Endothelial cell of umbilical vein (primary cell): Measurements from ENCODE around the gene ADGRD2. TPM values are rescaled to one million over a fixed set of nuclear protein-coding genes. Genes with fewer than 3 reads are reported as not detected.

Source experiments
- BruUV-seq: library from RNA; stranded (reverse); fragments of 400-500 nt; replicated peaks from 2 replicates; lab custom pipeline; 2021; lab: Mats Ljungman, UMichigan
- CTCF ChIA-PET: fragments of 300-600, 350-600 bp; sonication (Branson Sonifier 250); formaldehyde crosslinking; loops from one replicate; lab custom pipeline; 2021; ENCODE audit warnings: antibody characterized with exemption, inconsistent platforms; lab: Charles Lee
- POLR2A ChIA-PET: fragments of 300-600, 350-600 bp; sonication (Branson Sonifier 250); formaldehyde crosslinking; loops from one replicate; lab custom pipeline; 2021; ENCODE audit warnings: antibody characterized with exemption, inconsistent platforms; lab: Charles Lee
- DNase-seq: peaks from one replicate; pipeline ENCODE4 v3.0.0-alpha.2; 2011; ENCODE audit warnings: low read depth, low spot score
- FAIRE-seq: peaks from 2 replicates; lab custom pipeline; 2011; peaks lifted over from hg19 to GRCh38; lab: Jason Lieb, UNC
- H2AFZ ChIP-seq: 2 replicates; pipeline ENCODE4 v1.6.0; 2012; ENCODE audit warnings: low read depth, low read length, control low read depth, inconsistent platforms
- H3K27ac ChIP-seq: 2 replicates; pipeline ENCODE4 v1.5.1; 2011; ENCODE audit warnings: low read depth, mild to moderate bottlenecking, control low read depth, low read length, moderate library complexity; ENCODE audit not compliant: insufficient read depth
- H3K27me3 ChIP-seq, 2 experiments: 2 replicates each; pipeline versions ENCODE4 v1.6.0 to v1.6.1; 2011; ENCODE audit warnings: low read length in 2 of 2, mixed read lengths in 1 of 2; ENCODE audit not compliant: control insufficient read depth in 2 of 2, insufficient read depth in 2 of 2
- H3K36me3 ChIP-seq, 2 experiments: 2 replicates in 1 of 2; 3 replicates in 1 of 2; pipeline ENCODE4 v1.5.1; 2011; ENCODE audit warnings: low read length in 2 of 2, mild to moderate bottlenecking in 1 of 2, moderate library complexity in 1 of 2; ENCODE audit not compliant: control insufficient read depth in 2 of 2, insufficient read depth in 2 of 2; ENCODE audit errors: extremely low read depth in 1 of 2
- H3K4me1 ChIP-seq: 3 replicates; pipeline ENCODE4 v1.5.1; 2011; ENCODE audit warnings: mild to moderate bottlenecking, low read length; ENCODE audit not compliant: control insufficient read depth, insufficient read depth; ENCODE audit errors: extremely low read depth
- H3K4me2 ChIP-seq: 2 replicates; pipeline ENCODE4 v1.6.1; 2011; ENCODE audit warnings: low read length, control low read depth, mixed read lengths; ENCODE audit not compliant: insufficient read depth
- H3K4me3 ChIP-seq, 3 experiments: fragments of 200-600 bp in 1 of 3; sonication (generic), shearing (Covaris generic) in 1 of 3; replicated peaks in 1 of 3; 2 replicates each; pipeline ENCODE4 v1.5.1; 2011 to 2016; ENCODE audit warnings: control low read depth in 3 of 3, low read length in 3 of 3, mild to moderate bottlenecking in 2 of 3, inconsistent platforms in 1 of 3, low read depth in 1 of 3, moderate library complexity in 1 of 3; ENCODE audit not compliant: insufficient read depth in 1 of 3
- H3K79me2 ChIP-seq: 2 replicates; pipeline ENCODE4 v1.6.0; 2012; ENCODE audit warnings: low read length, inconsistent platforms; ENCODE audit not compliant: control insufficient read depth, insufficient read depth
- H3K9ac ChIP-seq: replicated peaks from 2 replicates; pipeline ENCODE3; 2011; ENCODE audit warnings: low read length, control low read depth; ENCODE audit not compliant: insufficient read depth; ENCODE audit errors: extremely low read depth
- H3K9me1 ChIP-seq: replicated peaks from 3 replicates; pipeline ENCODE4 v1.6.0; 2011; ENCODE audit warnings: mild to moderate bottlenecking, low read length; ENCODE audit not compliant: control insufficient read depth, insufficient read depth; ENCODE audit errors: extremely low read depth
- H3K9me3 ChIP-seq: replicated peaks from 2 replicates; pipeline ENCODE4 v1.5.1; 2012; ENCODE audit warnings: low read length, inconsistent platforms; ENCODE audit not compliant: control insufficient read depth, insufficient read depth
- H4K20me1 ChIP-seq: replicated peaks from 2 replicates; pipeline ENCODE3; 2011; ENCODE audit warnings: mild to moderate bottlenecking, low read length; ENCODE audit not compliant: control insufficient read depth, insufficient read depth; ENCODE audit errors: extremely low read depth
- EZH2 ChIP-seq: IDR thresholded peaks from 2 replicates; pipeline ENCODE4 v1.6.1; 2012; ENCODE audit warnings: borderline replicate concordance, low read depth, mild to moderate bottlenecking, moderate library complexity, low read length, inconsistent platforms; ENCODE audit not compliant: severe bottlenecking
- FOS ChIP-seq: IDR thresholded peaks from 2 replicates; pipeline ENCODE4 v1.6.1; 2011; ENCODE audit warnings: mild to moderate bottlenecking, low read length, moderate library complexity, borderline replicate concordance; ENCODE audit not compliant: insufficient read depth
- GATA2 ChIP-seq: IDR thresholded peaks from 2 replicates; pipeline ENCODE4 v1.7.0; 2011; ENCODE audit warnings: low read depth, mild to moderate bottlenecking, moderate library complexity, mixed read lengths, low read length; ENCODE audit not compliant: insufficient read length, insufficient read depth
- JUN ChIP-seq: IDR thresholded peaks from 2 replicates; pipeline ENCODE4 v1.6.1; 2011; ENCODE audit warnings: borderline replicate concordance, low read depth; ENCODE audit not compliant: insufficient read length, insufficient read depth
- MYC ChIP-seq: IDR thresholded peaks from one replicate; pipeline ENCODE4 v1.6.1; 2011; ENCODE audit warnings: mild to moderate bottlenecking, low read depth, low read length
- POLR2A ChIP-seq: IDR thresholded peaks from 2 replicates; pipeline ENCODE4 v1.6.1; 2012; ENCODE audit warnings: low read depth, mild to moderate bottlenecking, control low read depth, low read length
- POLR2AphosphoS5 ChIP-seq: IDR thresholded peaks from 2 replicates; pipeline ENCODE4 v1.6.1; 2012; ENCODE audit warnings: low read depth, mild to moderate bottlenecking, control low read depth, low read length, moderate library complexity; ENCODE audit not compliant: insufficient read depth
- dilution Hi-C: fragments of 300-500 bp; cut with MboI; formaldehyde crosslinking; loops from one replicate; pipeline ENCODE4 v1.15.0; 2019; ENCODE audit warnings: low sequenced_read_pairs; ENCODE audit not compliant: extremely low pct_ligation_motif_present
- intact Hi-C: fragments of 100-400 bp; cut with micrococcal nuclease; formaldehyde crosslinking; loops from one replicate; pipeline ENCODE4 v1.10.0; 2022
- polyA plus RNA-seq, 4 experiments: library from polyadenylated mRNA; depleted of rRNA in 3 of 4; stranded (reverse) in 3 of 4; unstranded in 1 of 4; fragments of >200 nt; gene quantifications; 2 replicates each; pipeline versions ENCODE4 v1.2.1 to v1.2.3, GENCODE V29; 2011 to 2012; ENCODE audit warnings: missing spikeins in 1 of 4
- total RNA-seq: library from RNA; stranded (reverse); gene quantifications from 2 replicates; pipeline ENCODE4 v1.2.3, GENCODE V29; 2021
- TF ChIP-seq, protein P1 (sequence below), 2 donors: IDR thresholded peaks; 1 replicate in 1 of 2; 2 replicates in 1 of 2; pipeline ENCODE4 v1.5.1; 2011; ENCODE audit warnings: low read length in 2 of 2, mild to moderate bottlenecking in 2 of 2, moderate library complexity in 2 of 2, control low read depth in 1 of 2, inconsistent platforms in 1 of 2, low read depth in 1 of 2; ENCODE audit not compliant: insufficient read depth in 1 of 2; ENCODE audit errors: extremely low read depth in 1 of 2
- TF ChIP-seq, protein P2 (sequence below): IDR thresholded peaks from 2 replicates; pipeline ENCODE4 v1.6.1; 2011; ENCODE audit not compliant: insufficient read depth, insufficient read length

The ADGRD2 gene
- total and polyA plus RNA-seq, 2 donors (not counting 3 experiments of a cell fraction or from before 2014, with no cell fraction given) = not detected

DNA sequence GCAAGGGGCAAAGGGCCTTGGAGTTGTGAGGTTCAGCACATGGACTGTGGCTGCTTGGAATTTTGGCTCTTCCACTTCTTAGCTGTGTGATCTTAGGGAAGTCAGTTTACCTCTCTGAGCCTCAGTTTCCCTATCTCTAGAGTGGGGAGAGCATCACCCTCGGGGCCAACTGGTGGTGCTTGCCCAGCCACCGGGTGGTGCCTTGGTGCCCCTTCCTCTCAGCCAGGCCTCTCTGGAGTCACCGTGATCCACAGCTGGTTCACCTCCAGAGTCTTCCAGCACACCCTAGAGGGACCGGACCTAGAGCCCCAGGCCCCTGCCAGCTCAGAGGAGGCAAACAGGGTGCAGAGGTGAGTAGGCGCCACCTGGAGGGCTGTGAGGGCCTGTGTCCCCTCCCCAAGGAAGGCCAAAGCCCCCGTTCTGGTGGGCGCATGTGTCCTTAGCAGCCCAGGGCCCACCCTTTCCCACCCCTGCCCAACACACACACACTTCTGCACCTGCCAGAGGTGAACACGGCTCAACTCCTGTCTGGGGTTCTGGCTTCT, 7.7 kb downstream of the ADGRD2 start:
- FAIRE-seq (no peak), DNase-seq (no peak)
- CTCF ChIA-PET = no interaction called here
- Histone ChIP-seq H3K27me3 (peaks cover 0 to 3% of the 10 kb centered on the region in 2 experiments), H3K9me1 (no peaks in the 10 kb centered on the region), H4K20me1 (no peaks in the 10 kb centered on the region), H3K9ac (no peak overlapping the region), H3K4me3 (no peak overlapping the region), H3K79me2 (no peaks in the 10 kb centered on the region), H3K9me3 (no peaks in the 10 kb centered on the region), H3K36me3 (no peaks in the 10 kb centered on the region), H3K4me2 (no peak overlapping the region), H3K27ac (no peak overlapping the region), H3K4me1 (no peaks in the 10 kb centered on the region), H2AFZ (no peak overlapping the region)
- intact Hi-C loops (no loop called here), dilution Hi-C loops (no loop called here)
- TF ChIP-seq GATA2 (no peak), POLR2AphosphoS5 (no peak), MYC (no peak), POLR2A (no peak), JUN (no peak), EZH2 (no peak), FOS (no peak)
- TF ChIP-seq, protein P1, sequence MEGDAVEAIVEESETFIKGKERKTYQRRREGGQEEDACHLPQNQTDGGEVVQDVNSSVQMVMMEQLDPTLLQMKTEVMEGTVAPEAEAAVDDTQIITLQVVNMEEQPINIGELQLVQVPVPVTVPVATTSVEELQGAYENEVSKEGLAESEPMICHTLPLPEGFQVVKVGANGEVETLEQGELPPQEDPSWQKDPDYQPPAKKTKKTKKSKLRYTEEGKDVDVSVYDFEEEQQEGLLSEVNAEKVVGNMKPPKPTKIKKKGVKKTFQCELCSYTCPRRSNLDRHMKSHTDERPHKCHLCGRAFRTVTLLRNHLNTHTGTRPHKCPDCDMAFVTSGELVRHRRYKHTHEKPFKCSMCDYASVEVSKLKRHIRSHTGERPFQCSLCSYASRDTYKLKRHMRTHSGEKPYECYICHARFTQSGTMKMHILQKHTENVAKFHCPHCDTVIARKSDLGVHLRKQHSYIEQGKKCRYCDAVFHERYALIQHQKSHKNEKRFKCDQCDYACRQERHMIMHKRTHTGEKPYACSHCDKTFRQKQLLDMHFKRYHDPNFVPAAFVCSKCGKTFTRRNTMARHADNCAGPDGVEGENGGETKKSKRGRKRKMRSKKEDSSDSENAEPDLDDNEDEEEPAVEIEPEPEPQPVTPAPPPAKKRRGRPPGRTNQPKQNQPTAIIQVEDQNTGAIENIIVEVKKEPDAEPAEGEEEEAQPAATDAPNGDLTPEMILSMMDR (IDR thresholded peaks at IDR 0.05; ENCODE audit: extremely low read depth in 1 of 2, insufficient read depth in 1 of 2, low read depth in 1 of 2, low read length in 2 of 2) = no peak
- TF ChIP-seq, protein P2, sequence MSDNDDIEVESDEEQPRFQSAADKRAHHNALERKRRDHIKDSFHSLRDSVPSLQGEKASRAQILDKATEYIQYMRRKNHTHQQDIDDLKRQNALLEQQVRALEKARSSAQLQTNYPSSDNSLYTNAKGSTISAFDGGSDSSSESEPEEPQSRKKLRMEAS = no peak
- BruUV-seq = no TSS peak
- POLR2A ChIA-PET = no interaction called here
